ENCODE results near the gene ZNF496.
"Not testable (repeated sequence)": the region's sequence is repeated elsewhere in the genome, so short reads cannot be mapped to it uniquely, and the experiment has no call there.

The ZNF496 gene

GRCh38 chr1:247358920-247359319 lies 27.3 kb upstream of the ZNF496 start:
- DNase-seq: no peak

GRCh38 chr1:247357781-247358211 lies 26.1 kb upstream of the ZNF496 start:
- no peak for DNase-seq

- no peak for DNase-seq
Observed at GRCh38 chr1:247357052-247357780, 25.5 kb upstream of the ZNF496 start.

GRCh38 chr1:247355160-247355559 lies 23.5 kb upstream of the ZNF496 start:
- DNase-seq: not testable (repeated sequence)

- DNase-seq: no peak
Observed at GRCh38 chr1:247352175-247352574, 20.5 kb upstream of the ZNF496 start.

GRCh38 chr1:247350587-247350986 lies 18.9 kb upstream of the ZNF496 start:
- DNase-seq: no peak

GRCh38 chr1:247347477-247348222 lies 16.0 kb upstream of the ZNF496 start:
- DNase-seq: no peak

GRCh38 chr1:247345881-247346280 lies 14.2 kb upstream of the ZNF496 start:
- no peak for DNase-seq

GRCh38 chr1:247343801-247344200 lies 12.1 kb upstream of the ZNF496 start:
- no peak for DNase-seq

- DNase-seq: no peak
Observed at GRCh38 chr1:247338723-247339275, 7.1 kb upstream of the ZNF496 start.

- DNase-seq: no peak
Observed at GRCh38 chr1:247337961-247338360, 6.3 kb upstream of the ZNF496 start.

- no peak for DNase-seq
Observed at GRCh38 chr1:247337250-247337746, 5.6 kb upstream of the ZNF496 start.

- DNase-seq: no peak
Observed at GRCh38 chr1:247336390-247336789, 4.7 kb upstream of the ZNF496 start.

- no peak for DNase-seq
Observed at GRCh38 chr1:247335882-247336281, 4.2 kb upstream of the ZNF496 start.

GRCh38 chr1:247334378-247335133 lies 2.9 kb upstream of the ZNF496 start:
- DNase-seq: no peak

GRCh38 chr1:247332623-247333361 lies 1.1 kb upstream of the ZNF496 start:
- peak; percentile 32 for DNase-seq

- DNase-seq: peak; percentile 68
Observed at GRCh38 chr1:247332215-247332622, 552 bp upstream of the ZNF496 start.

GRCh38 chr1:247331172-247331524 lies 519 bp downstream of the ZNF496 start:
- peak; percentile 88 for DNase-seq

GRCh38 chr1:247330548-247331171 lies 1.0 kb downstream of the ZNF496 start:
- peak; percentile 32 for DNase-seq

- no peak for DNase-seq
Observed at GRCh38 chr1:247329097-247329617, 2.5 kb downstream of the ZNF496 start.

GRCh38 chr1:247328311-247328710 lies 3.4 kb downstream of the ZNF496 start:
- no peak for DNase-seq
